ENCODE measurements around the gene OR2T29.
"Not testable (repeated sequence)": the region's sequence is repeated elsewhere in the genome, so short reads cannot be mapped to it uniquely, and the experiment has no call there.

The OR2T29 gene, protein sequence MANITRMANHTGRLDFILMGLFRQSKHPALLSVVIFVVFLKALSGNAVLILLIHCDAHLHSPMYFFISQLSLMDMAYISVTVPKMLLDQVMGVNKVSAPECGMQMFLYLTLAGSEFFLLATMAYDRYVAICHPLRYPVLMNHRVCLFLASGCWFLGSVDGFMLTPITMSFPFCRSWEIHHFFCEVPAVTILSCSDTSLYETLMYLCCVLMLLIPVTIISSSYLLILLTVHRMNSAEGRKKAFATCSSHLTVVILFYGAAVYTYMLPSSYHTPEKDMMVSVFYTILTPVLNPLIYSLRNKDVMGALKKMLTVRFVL

DNA sequence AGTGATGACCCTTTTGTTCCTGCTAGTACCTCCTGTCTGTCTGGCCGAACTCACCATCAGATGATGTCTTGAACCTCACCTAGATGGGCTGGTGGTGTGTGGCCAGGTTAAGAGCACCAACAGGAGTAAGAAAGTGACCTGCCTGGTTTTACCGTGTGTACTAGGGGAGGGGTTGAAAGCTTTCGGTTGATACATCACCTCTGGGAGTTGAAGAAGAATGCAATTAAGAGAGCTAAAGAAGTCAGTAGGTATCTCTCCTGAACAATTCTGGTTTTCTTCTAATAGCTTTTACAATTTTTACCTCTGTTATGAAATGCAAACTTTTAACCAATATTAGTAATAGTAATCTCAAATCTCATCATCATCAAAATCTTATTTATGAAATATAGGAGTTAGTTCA is at the start of gene OR2T29:
Gene OR2T29 (minus strand): TSS at position 101 of the 400 bp plus-strand sequence. CDS start 3,281 bp downstream, outside the sequence.
- not testable (repeated sequence) for FAIRE-seq

DNA sequence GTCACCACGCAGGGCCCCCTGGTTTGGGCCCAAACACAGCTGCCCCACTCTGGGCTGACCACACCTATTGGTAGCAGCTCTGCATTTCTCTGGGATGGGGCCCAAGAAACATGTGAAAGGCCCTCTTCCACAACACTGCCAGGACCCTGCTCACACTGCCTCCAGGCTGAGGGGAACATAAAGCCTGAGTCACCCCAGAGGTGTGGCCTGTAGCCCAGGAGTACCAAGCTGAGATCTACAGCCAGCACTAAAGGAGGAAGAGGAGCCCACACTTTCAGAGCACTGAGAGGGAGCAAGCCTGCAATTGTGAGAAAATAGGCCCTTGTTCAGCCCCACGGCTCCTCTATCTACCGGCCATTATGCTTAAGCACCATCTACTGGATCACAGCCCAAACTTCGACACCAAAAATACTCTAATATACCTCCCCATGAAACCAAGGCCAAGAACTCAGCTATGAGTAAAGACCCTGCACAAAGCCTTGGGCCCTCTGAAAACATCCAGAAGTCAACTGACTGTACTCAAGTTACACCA is 49.4 kb upstream of the OR2T29 start:
- FAIRE-seq: no peak

GRCh38 chr1:248610301-248610700 is 47.7 kb upstream of the OR2T29 start:
- FAIRE-seq: no peak

DNA sequence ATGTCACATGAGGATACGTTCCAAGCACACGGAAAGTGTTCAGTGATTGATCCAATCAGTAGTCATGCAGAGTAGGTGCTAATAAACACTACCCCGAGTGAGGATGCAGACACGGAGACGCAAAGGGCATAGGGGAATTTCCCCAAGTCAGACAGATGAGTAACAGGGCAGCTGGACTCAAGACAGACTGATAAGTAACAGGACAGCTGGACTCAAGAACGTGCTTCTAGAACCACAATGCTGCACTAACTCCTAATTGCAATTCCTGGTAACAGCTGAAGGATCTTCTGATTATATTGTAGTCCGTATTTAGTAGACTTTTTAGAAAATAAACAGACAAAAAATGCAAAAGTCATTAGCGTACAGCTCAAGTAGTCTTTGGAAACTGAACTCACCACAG is 36.8 kb upstream of the OR2T29 start:
- no peak for FAIRE-seq

GRCh38 chr1:248597589-248597988 is 35.0 kb upstream of the OR2T29 start, which contains the start of gene OR2T10:
Gene OR2T10 (minus strand): TSS chr1:248597700. CDS start chr1:248593768, 3,932 bp downstream.
- FAIRE-seq: no peak

GRCh38 chr1:248596615-248597014 is 34.0 kb upstream of the OR2T29 start:
- no peak for FAIRE-seq

DNA sequence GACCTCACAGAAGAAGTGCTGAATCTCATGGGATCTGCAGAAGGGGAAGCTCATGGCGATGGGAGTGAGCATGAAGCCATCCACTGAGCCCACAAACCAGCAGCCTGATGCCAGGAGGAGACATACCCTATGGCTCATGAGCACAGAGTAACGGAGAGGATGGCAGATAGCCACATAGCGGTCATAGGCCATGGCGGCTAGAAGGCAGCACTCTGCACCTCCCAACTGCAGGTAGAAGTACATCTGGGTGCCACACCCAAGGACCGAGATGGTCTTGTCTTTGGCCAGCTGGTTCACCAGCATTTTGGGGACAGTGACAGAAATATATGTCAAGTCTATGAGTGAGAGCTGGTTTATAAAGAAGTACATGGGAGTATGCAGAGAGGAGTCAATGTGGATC is 30.7 kb upstream of the OR2T29 start:
- FAIRE-seq: no peak

- FAIRE-seq: no peak
Measured at GRCh38 chr1:248592655-248593054, 30.1 kb upstream of the OR2T29 start.

DNA sequence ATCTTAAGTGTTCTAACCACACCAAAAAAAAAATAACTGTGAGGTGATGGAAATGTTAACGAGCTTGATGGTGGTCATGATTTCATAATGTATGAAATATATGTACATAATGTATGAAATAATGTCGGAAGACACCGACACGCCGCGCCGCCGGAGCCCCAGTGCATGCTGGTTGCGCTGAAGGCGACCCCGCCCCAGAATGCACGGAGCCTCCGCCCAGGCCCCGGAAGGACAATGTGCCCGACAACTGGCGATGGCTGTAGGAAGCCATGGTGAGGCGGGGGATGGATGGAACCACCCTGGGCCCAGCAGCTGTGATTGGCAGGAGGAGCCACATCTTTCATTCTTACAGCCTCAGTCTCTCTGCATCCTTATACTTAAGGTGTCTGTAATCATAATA is 27.5 kb upstream of the OR2T29 start:
- no peak for FAIRE-seq

GRCh38 chr1:248589334-248589733 is 26.8 kb upstream of the OR2T29 start:
- no peak for FAIRE-seq

- FAIRE-seq: no peak
Measured at GRCh38 chr1:248585266-248585665, 22.7 kb upstream of the OR2T29 start.

DNA sequence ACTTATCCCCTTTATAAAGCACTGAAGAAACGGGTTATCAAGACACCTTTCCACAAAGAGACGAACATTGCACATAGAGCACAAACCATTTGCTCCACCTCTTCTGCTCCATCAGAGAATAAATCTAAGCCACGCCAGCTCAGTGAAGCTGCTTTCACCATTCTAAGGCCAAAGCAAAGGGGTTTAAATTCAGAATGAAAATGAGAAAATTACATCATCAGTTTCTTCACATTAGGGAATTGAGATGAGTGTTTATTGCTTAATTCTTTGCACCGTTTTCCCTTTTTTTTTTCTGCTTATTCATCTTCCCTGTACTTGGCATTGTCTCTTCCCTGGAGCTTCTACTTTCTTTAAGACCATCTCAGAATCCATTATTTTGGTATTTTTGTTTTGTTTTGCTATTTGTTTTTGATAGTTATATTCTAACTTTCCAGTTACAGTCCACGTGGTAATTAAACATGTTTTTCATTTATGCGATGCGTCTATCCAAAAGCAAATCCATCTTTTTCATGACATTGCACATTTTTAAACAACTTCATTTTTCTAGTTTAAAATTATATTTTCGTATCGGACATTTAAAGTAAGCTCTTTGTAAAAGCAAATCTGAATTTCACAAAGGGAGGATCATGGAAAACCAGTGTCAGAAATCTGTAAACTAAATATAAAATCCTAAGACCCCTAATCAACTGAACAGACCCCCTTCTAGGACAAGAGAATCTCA is 13.8 kb upstream of the OR2T29 start:
- no peak for FAIRE-seq

DNA sequence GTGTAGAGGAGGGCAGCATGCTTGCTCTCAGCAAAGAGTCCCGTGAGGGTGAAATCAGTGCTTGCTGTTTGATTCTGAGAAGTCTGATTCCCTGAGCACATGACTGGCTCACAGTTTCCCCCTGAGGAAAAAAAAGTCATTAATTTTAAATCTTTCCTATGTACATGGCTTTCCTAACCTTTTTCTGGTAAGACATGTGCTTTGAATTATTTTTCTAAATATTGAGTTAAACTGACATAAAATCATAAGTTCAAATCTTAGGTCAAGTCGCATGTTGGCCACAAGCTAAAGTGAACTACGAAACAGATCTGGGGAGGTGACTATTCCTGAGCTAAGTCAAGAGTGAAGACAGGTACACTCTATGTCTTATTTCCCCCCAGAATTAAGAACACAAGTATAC is 12.1 kb upstream of the OR2T29 start, which contains the start of gene OR2T34:
Gene OR2T34 (minus strand): TSS at position 101 of the 400 bp plus-strand sequence. CDS start 0 bp downstream, at position 101.
- FAIRE-seq: not testable (repeated sequence)

GRCh38 chr1:248573856-248574255 is 11.3 kb upstream of the OR2T29 start:
- FAIRE-seq: not testable (repeated sequence)

DNA sequence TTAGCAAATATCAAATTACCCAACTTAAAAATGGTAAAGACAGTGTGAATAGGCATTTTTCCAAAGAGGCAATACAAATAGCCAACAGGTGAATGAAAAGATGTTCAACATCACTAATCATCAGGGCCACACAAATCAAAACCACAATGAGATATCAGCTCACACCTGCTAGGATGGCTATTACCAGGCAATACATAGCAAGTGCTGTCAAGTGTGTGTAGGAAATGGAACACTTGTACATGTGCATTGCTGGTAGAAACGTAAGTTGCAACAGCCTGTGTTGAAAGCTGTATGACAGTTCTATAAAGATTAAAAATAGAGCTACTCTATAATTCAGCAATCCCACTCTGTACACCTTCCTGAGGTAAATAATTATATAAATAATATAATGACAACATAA is 9.5 kb upstream of the OR2T29 start:
- FAIRE-seq: not testable (repeated sequence)

GRCh38 chr1:248570811-248571210 is 8.2 kb upstream of the OR2T29 start:
- FAIRE-seq: not testable (repeated sequence)

- not testable (repeated sequence) for FAIRE-seq
Measured at GRCh38 chr1:248569049-248569448, 6.5 kb upstream of the OR2T29 start.

GRCh38 chr1:248565530-248566373 is 3.2 kb upstream of the OR2T29 start:
- FAIRE-seq: not testable (repeated sequence)

- not testable (repeated sequence) for FAIRE-seq
Measured at GRCh38 chr1:248551027-248551426, 11.5 kb downstream of the OR2T29 start.

DNA sequence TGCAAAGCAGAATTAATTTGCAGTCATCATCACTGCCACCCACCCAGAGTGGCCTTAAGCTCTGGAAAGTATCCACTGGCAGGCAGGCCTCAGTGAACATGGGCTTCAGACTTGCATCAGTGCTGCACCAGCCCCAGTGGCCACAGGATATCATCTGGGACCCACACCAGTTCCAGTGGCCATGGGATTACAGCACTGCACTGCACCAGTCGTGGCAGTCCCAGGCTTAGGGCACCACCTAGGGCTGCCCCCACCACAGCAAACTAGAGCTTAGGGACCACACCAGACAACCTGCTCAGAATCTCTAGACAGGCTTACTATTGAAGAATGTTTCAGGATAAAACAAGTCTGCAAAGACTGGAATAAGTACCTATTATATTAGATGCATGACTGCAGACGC is 15.2 kb downstream of the OR2T29 start:
- not testable (repeated sequence) for FAIRE-seq

GRCh38 chr1:248537449-248537848 is 25.1 kb downstream of the OR2T29 start:
- FAIRE-seq: not testable (repeated sequence)

- FAIRE-seq: no peak
Measured at GRCh38 chr1:248521856-248522255, 40.7 kb downstream of the OR2T29 start.

GRCh38 chr1:248510217-248510616 is 52.4 kb downstream of the OR2T29 start:
- not testable (repeated sequence) for FAIRE-seq
